OCI-LY1 (cell line): ENCODE measurements around the gene PRSS38.

Experiments
- H2AFZ ChIP-seq: fragments of 200-600 bp; sonication (generic), shearing (Covaris generic); 2 replicates; pipeline ENCODE4 v1.6.0; 2014; ENCODE audit warnings: antibody characterized with exemption, mild to moderate bottlenecking, low read length
- H3F3A ChIP-seq: fragments of 200-600 bp; sonication (generic), shearing (Covaris generic); 2 replicates; pipeline ENCODE4 v1.6.0; 2014; ENCODE audit warnings: mild to moderate bottlenecking, antibody characterized with exemption, low read length, moderate library complexity; ENCODE audit not compliant: insufficient read depth
- H3K27ac ChIP-seq: fragments of 200-600 bp; sonication (generic); 2 replicates; pipeline ENCODE4 v1.5.1; 2014; ENCODE audit warnings: low read length, mixed run types, mild to moderate bottlenecking, low read depth; ENCODE audit not compliant: poor library complexity, severe bottlenecking
- H3K27me3 ChIP-seq: fragments of 200-600 bp; sonication (generic); 2 replicates; pipeline ENCODE4 v1.6.0; 2014; ENCODE audit warnings: antibody characterized with exemption, mild to moderate bottlenecking, low read length, moderate library complexity; ENCODE audit not compliant: insufficient read depth
- H3K36me3 ChIP-seq: fragments of 200-600 bp; sonication (generic); 2 replicates; pipeline ENCODE4 v1.6.1; 2014; ENCODE audit warnings: mild to moderate bottlenecking, antibody characterized with exemption, low read length, moderate library complexity, mixed read lengths; ENCODE audit not compliant: insufficient read depth
- H3K4me1 ChIP-seq: fragments of 200-600 bp; sonication (generic); 2 replicates; pipeline ENCODE4 v1.5.1; 2014; ENCODE audit warnings: mild to moderate bottlenecking, low read length, moderate library complexity; ENCODE audit not compliant: insufficient read depth, severe bottlenecking
- H3K4me2 ChIP-seq: fragments of 200-600 bp; sonication (generic), shearing (Covaris generic); 2 replicates; pipeline ENCODE4 v1.6.1; 2014; ENCODE audit warnings: low read length
- H3K4me3 ChIP-seq: fragments of 200-600 bp; sonication (generic); 2 replicates; pipeline ENCODE4 v1.5.1; 2014; ENCODE audit warnings: low read length, low read depth, mild to moderate bottlenecking, mixed read lengths; ENCODE audit not compliant: poor library complexity, severe bottlenecking
- H3K79me2 ChIP-seq: fragments of 200-600 bp; shearing (Covaris generic); 2 replicates; pipeline ENCODE4 v1.6.1; 2016; ENCODE audit warnings: mixed run types, low read length, mixed read lengths; ENCODE audit not compliant: insufficient read depth
- H3K9ac ChIP-seq: fragments of 200-600 bp; sonication (generic), shearing (Covaris generic); 2 replicates; pipeline ENCODE4 v1.6.1; 2014; ENCODE audit warnings: mild to moderate bottlenecking, low read length, mixed read lengths
- H3K9me2 ChIP-seq: fragments of 200-600 bp; sonication (generic), shearing (Covaris generic); 2 replicates; pipeline ENCODE4 v1.6.1; 2014; ENCODE audit warnings: low read depth, mild to moderate bottlenecking, low read length, mixed read lengths
- H3K9me3 ChIP-seq: fragments of 200-600 bp; shearing (Covaris generic); 2 replicates; pipeline ENCODE4 v1.6.1; 2014; ENCODE audit warnings: low read length, mixed read lengths
- H4K20me1 ChIP-seq: fragments of 200-600 bp; sonication (generic), shearing (Covaris generic); 2 replicates; pipeline ENCODE4 v1.6.0; 2016; ENCODE audit warnings: mild to moderate bottlenecking, low read length; ENCODE audit not compliant: insufficient read depth
- CTCF ChIP-seq: fragments of 200-600 bp; sonication (generic), shearing (Covaris generic); IDR thresholded peaks from 2 replicates; pipeline ENCODE4 v1.5.1; 2017; ENCODE audit warnings: mild to moderate bottlenecking, antibody characterized with exemption, low read length, moderate library complexity, mixed read lengths
- EZH2 ChIP-seq: fragments of 200-600 bp; sonication (generic), shearing (Covaris generic); IDR thresholded peaks from 2 replicates; pipeline ENCODE4 v1.8.0; 2017; ENCODE audit warnings: borderline replicate concordance, mixed run types, mild to moderate bottlenecking, antibody characterized with exemption, low read length, moderate library complexity, mixed read lengths

The PRSS38 gene

GRCh38 chr1:227894831-227895451 lies 79.5 kb downstream of the PRSS38 start:
- no peak overlapping the region for H2AFZ ChIP-seq
- no peaks in the 10 kb centered on the region for H3K36me3 ChIP-seq
- no peaks in the 10 kb centered on the region for H4K20me1 ChIP-seq
- no peaks in the 10 kb centered on the region for H3K9me3 ChIP-seq
- no peaks in the 10 kb centered on the region for H3K79me2 ChIP-seq
- H3K27ac ChIP-seq, result no peak overlapping the region
- H3F3A ChIP-seq, result no peaks in the 10 kb centered on the region
- H3K4me3 ChIP-seq, result no peak overlapping the region
- H3K9me2 ChIP-seq, result no peaks in the 10 kb centered on the region
- no peak overlapping the region for H3K9ac ChIP-seq
- no peak overlapping the region for H3K4me2 ChIP-seq
- no peaks in the 10 kb centered on the region for H3K27me3 ChIP-seq
- TF ChIP-seq CTCF (no peak), EZH2 (no peak)
- no peaks in the 10 kb centered on the region for H3K4me1 ChIP-seq
